HG03457 (cell line): Measurements from ENCODE around the gene MUC2.
"Not testable (repeated sequence)": the region's sequence is repeated elsewhere in the genome, so short reads cannot be mapped to it uniquely, and the experiment has no call there.

Experiments used
- ATAC-seq: cut with Tn5 transposase; IDR thresholded peaks from one replicate; pipeline ENCODE4 v1.9.1; 2021; ENCODE audit warnings: moderate number of reproducible peaks; ENCODE audit not compliant: unreplicated experiment

Gene MUC2

GRCh38 chr11:1102996-1103395 lies 28.3 kb downstream of the MUC2 start:
- ATAC-seq, result no peak

- ATAC-seq, result no peak
Measured at GRCh38 chr11:1103401-1104360, 29.0 kb downstream of the MUC2 start.

GRCh38 chr11:1104411-1105182 lies 29.9 kb downstream of the MUC2 start:
- no peak for ATAC-seq

GRCh38 chr11:1105183-1105565 lies 30.5 kb downstream of the MUC2 start:
- no peak for ATAC-seq

GRCh38 chr11:1106387-1106786 lies 31.7 kb downstream of the MUC2 start:
- ATAC-seq, result no peak

- ATAC-seq, result no peak
Measured at GRCh38 chr11:1107316-1108245, 32.9 kb downstream of the MUC2 start.

GRCh38 chr11:1108246-1108900 lies 33.7 kb downstream of the MUC2 start:
- no peak for ATAC-seq

- no peak for ATAC-seq
Measured at GRCh38 chr11:1109101-1109917, 34.6 kb downstream of the MUC2 start.

GRCh38 chr11:1109918-1110705 lies 35.4 kb downstream of the MUC2 start:
- ATAC-seq, result no peak

- no peak for ATAC-seq
Measured at GRCh38 chr11:1111545-1112212, 37.0 kb downstream of the MUC2 start.

- ATAC-seq, result no peak
Measured at GRCh38 chr11:1112351-1113191, 37.9 kb downstream of the MUC2 start.

GRCh38 chr11:1113405-1114201 lies 38.9 kb downstream of the MUC2 start:
- ATAC-seq, result no peak

- ATAC-seq, result not testable (repeated sequence)
Measured at GRCh38 chr11:1115292-1115691, 40.6 kb downstream of the MUC2 start.

- ATAC-seq, result no peak
Measured at GRCh38 chr11:1116104-1116503, 41.4 kb downstream of the MUC2 start.

GRCh38 chr11:1116666-1117390 lies 42.2 kb downstream of the MUC2 start:
- ATAC-seq, result no peak

GRCh38 chr11:1117992-1118391 lies 43.3 kb downstream of the MUC2 start:
- ATAC-seq, result no peak
